WI38 (cell line): ENCODE data around the gene CDCA4.

Experiments used
- H3K4me3 ChIP-seq: 2 replicates; pipeline ENCODE4 v1.5.1; 2011; ENCODE audit warnings: low read depth, mild to moderate bottlenecking, control low read depth, low read length
- TF ChIP-seq, protein P1 (sequence below): IDR thresholded peaks from 2 replicates; pipeline ENCODE4 v1.5.1; 2012; ENCODE audit warnings: low read depth, mild to moderate bottlenecking, control low read depth, low read length

The CDCA4 gene

DNA sequence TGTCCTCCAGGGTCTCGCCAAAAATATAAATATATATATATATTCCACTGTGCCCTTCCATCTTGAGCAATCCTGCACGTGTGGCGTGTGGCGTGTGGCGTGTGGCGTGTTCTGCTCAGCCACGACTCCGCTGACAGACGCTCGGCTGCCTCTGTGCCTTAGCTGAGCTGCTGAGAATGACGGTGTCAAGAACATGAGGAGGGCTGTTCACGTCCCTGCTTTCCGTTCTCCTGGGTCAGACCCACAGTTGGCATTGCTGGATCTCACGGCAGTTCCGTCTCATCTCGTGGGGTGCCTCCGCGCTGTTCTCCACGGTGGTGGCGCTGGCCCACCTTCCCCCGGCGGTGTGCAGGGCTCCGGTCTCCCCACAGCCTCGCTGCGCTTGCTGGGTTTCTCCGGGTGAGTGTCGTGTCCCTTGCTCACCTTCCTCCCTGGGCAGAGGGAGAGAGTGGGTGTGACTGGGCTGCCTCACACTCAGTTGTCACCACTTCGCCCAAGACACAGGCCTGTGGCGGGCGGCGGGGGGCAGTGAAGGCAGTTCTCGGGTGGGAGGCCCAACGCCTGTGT is 34.9 kb upstream of the CDCA4 start:
- TF ChIP-seq, protein P1, sequence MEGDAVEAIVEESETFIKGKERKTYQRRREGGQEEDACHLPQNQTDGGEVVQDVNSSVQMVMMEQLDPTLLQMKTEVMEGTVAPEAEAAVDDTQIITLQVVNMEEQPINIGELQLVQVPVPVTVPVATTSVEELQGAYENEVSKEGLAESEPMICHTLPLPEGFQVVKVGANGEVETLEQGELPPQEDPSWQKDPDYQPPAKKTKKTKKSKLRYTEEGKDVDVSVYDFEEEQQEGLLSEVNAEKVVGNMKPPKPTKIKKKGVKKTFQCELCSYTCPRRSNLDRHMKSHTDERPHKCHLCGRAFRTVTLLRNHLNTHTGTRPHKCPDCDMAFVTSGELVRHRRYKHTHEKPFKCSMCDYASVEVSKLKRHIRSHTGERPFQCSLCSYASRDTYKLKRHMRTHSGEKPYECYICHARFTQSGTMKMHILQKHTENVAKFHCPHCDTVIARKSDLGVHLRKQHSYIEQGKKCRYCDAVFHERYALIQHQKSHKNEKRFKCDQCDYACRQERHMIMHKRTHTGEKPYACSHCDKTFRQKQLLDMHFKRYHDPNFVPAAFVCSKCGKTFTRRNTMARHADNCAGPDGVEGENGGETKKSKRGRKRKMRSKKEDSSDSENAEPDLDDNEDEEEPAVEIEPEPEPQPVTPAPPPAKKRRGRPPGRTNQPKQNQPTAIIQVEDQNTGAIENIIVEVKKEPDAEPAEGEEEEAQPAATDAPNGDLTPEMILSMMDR = no peak
- no peak overlapping the region for H3K4me3 ChIP-seq

DNA sequence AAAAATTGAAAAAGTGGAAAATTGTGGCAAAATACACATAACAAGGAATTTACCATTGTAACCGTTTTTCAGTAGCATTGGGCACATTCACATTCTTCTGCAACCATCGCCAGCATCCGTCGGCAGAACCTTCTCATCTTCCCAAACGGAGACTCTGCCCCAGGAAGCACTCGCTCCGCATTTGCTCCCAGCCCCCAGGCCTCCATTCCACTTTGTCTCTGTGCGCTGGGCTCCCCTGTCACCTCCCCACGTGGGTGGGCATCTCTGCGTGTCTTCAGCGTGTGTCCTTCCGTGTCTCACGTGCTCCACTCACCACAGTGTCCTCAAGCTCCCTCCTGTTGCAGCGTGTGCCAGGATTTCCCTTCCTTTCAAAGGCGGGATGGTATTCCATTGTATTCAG is 34.5 kb upstream of the CDCA4 start:
- TF ChIP-seq, protein P1 = no peak
- no peak overlapping the region for H3K4me3 ChIP-seq

DNA sequence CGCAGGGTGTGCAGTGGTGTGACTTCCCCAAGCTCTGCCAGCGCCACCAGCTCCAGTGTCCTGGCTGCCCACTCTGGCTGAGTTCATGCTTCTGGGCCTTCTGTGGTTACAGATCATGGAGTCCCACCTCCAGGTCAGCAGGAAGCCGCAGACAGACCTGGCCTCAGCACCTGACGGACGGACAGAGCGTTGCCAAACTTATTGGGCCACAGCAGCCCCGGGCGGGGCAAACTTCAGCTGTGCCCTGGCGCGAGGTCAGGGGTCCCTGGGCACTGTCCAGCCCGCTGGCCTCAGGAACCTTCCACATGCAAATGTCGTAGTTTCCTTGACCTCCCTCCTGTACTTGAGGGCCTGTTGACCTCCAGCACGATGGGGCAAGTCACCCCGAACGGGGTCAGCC is 33.1 kb upstream of the CDCA4 start:
- TF ChIP-seq, protein P1 = no peak
- no peak overlapping the region for H3K4me3 ChIP-seq

DNA sequence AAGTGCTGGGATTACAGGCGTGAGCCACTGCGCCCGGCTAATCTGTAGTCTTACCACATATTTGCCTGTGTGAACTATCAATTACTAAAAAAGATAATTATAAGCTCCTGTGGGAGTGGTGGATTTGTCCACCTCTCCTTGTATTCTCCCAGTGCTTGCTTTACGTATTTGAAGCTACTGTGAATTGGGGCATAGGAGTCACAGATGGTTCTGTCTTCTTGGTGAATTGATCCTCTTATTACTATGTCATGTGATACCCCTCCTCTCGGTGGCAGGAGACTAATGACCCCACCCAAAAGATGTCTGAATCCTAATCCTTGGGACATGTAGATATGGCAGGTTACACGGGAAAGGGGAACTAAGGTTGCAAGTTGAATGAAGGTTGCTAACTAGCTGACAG is 32.5 kb upstream of the CDCA4 start:
- H3K4me3 ChIP-seq = no peak overlapping the region
- TF ChIP-seq, protein P1 = no peak

DNA sequence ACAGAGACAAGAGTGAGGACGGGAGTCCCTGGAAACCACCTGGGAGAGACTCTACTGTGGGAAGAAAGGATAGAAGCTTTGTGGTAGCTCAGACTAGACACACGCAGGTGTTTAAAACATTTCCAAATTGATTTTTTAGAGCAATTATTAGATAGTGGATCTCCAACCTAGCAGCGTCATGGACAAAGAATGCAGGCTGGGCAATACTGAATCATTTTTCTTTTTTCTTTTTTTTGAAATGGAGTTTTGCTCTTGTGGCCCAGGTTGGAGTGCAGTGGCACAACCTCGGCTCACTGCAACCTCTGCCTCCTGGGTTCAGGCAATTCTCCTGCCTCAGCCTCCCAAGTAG is 31.2 kb upstream of the CDCA4 start:
- TF ChIP-seq, protein P1 = no peak
- H3K4me3 ChIP-seq = no peak overlapping the region

DNA sequence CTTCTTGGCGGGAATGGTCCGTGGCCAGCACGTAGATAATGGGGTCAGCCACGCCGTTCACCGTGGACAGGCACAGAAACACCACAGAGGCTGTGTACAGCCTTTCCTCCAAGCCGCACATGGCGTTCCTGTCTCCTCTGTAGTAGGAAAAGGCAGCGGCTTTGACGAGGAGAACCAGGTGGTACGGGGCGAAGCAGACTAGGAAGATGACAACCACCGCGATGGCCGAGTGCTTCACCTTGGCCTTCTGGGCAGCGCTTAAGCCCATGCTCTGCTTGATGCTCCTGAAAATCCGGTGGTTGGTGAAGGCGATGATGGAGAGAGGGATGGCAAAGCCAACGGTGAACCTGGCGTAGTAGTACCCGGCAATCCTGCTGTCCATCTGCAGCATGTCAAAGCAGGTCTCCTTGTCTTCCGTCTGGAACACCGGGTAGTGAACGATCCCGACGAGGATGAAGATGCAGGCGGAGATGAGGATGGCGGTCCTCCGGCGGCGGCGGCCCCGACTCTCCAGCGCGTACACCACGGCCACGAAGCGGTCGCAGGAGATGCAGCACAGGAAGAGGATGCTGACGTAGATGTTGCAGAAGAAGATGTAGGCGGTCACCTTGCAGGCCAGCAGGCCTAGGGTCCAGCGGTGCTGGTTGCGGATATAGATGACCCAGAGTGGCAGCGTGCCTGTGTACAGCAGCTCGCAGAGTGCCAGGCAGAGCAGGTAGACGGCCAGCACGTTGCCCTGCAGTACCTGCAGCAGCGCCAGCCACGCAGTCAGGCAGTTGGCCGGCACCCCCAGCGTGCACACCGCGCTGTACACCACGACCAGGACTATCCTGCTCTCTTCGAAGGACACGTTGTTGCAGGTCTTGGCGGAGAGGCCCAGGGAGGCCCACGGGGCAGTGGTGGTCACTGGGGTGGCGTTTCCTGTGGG is 30.6 kb upstream of the CDCA4 start:
- TF ChIP-seq, protein P1 = no peak
- no peak overlapping the region for H3K4me3 ChIP-seq

DNA sequence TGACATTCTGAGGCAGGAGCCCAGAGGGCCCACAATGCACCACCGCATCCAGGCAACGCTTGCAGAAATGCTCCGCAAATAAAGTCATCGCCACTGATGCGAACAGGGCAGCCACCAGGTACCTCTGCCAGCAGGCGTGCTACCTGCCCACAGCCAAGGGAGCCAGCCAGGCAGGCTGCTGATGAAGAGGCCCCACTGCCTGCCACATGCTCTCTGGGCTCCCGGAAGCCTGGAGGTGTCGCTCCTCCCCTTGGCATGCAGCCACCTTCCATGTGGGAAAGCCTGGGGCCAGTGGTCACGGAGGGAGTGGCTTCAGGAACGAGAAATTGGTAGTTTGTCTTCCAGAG is 29.6 kb upstream of the CDCA4 start:
- no peak overlapping the region for H3K4me3 ChIP-seq
- TF ChIP-seq, protein P1 = no peak
